A549 treated with RU486 at 1 μM for 4 hours (cell line): Measurements from ENCODE around the gene NRBF2. TPM values are rescaled to one million over a fixed set of nuclear protein-coding genes. Genes with fewer than 3 reads are reported as not detected.

Experiments
- total RNA-seq: library from RNA; stranded (reverse); fragments of 200-300 nt; extraction: Qiagen RNA extraction; gene quantifications from 5 replicates; pipeline ENCODE4 v1.2.3, GENCODE V29; 2022; ENCODE audit warnings: low read depth

NRBF2 gene
- total RNA-seq, result 19.5 to 27.8 TPM (median 21.3 TPM) in 5 replicates

DNA sequence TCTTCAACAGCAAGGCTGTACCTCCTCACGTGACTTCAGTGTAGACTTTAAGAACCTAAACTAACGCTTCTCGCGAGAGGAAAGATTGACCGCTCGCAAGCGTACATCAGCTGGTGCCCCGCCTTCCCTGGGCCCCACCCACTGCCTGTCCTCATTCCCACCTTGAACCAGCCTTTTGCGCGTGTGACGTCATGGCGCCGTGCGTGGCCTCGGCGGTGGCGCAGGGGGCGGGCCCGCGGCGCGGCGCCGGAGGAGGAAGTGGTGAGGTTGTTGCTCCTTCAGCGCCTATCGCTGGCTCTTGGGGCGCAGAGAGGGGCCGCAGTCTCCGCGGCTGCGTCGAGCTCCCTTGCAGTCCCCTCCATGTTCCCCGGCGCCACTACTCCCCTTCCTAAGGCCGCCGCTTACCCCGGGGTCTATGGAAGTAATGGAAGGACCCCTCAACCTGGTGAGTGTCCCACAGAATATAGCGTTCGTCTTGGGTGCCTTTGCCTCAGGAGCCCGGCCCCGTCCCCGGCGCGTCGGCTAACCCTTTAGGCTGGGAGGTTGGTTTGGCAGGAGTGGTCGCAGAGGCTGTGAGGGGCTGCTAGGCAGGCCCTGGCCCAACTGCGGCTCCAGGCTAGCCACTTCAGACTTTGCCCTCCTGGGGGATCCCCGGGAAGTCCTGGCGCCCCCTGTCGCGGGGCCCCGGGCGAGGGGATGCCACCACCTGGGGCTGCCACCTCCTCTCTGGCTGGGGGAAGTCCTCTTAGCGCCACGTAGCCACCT, at the start of gene NRBF2:
TSS of gene NRBF2 (plus strand) at position 273 of the 765 bp plus-strand sequence. CDS start at position 416, 143 bp downstream.

